Memory B cell (primary cell): ENCODE measurements around the gene RTP4.
"Not testable (repeated sequence)": the region's sequence is repeated elsewhere in the genome, so short reads cannot be mapped to it uniquely, and the experiment has no call there.

ENCODE experiments used
- ATAC-seq: fragments of 150-1000 bp; cut with Tn5 transposase; 2 replicates; pipeline ENCODE4 v1.10.0; 2021; ENCODE audit warnings: low read depth, mild to moderate bottlenecking, moderate library complexity
- DNase-seq, 2 donors: peaks; one replicate each; pipeline ENCODE4 v3.0.0; 2022; ENCODE audit warnings: low spot score in 2 of 2
- H3K27ac Mint-ChIP-seq: one replicate; pipeline ENCODE4 v1.8.0; 2022; ENCODE audit warnings: mild to moderate bottlenecking, moderate library complexity, mixed read lengths
- H3K27me3 Mint-ChIP-seq: one replicate; pipeline ENCODE4 v1.8.0; 2022; ENCODE audit warnings: mixed read lengths
- H3K36me3 Mint-ChIP-seq: one replicate; pipeline ENCODE4 v1.8.0; 2022; ENCODE audit warnings: mild to moderate bottlenecking, mixed read lengths
- H3K4me1 Mint-ChIP-seq: one replicate; pipeline ENCODE4 v1.8.0; 2022; ENCODE audit warnings: mixed read lengths
- H3K4me3 Mint-ChIP-seq: one replicate; pipeline ENCODE4 v1.8.0; 2022; ENCODE audit warnings: mild to moderate bottlenecking, moderate library complexity, mixed read lengths
- H3K9me3 Mint-ChIP-seq: one replicate; pipeline ENCODE4 v1.8.0; 2022; ENCODE audit warnings: mixed read lengths

The RTP4 gene

GRCh38 chr3:187398955-187399354, 30.8 kb downstream of the RTP4 start:
- no peak for ATAC-seq
- DNase-seq: no peak
- no peaks in the 10 kb centered on the region for H3K36me3 Mint-ChIP-seq
- no peaks in the 10 kb centered on the region for H3K9me3 Mint-ChIP-seq
- H3K27ac Mint-ChIP-seq: no peak overlapping the region
- no peaks in the 10 kb centered on the region for H3K4me1 Mint-ChIP-seq
- no peak overlapping the region for H3K4me3 Mint-ChIP-seq
- H3K27me3 Mint-ChIP-seq: peaks cover 14% of the 10 kb centered on the region

- H3K4me1 Mint-ChIP-seq: no peaks in the 10 kb centered on the region
- no peak for ATAC-seq
Measured at GRCh38 chr3:187400756-187401155, 32.6 kb downstream of the RTP4 start.

GRCh38 chr3:187401856-187402255, 33.7 kb downstream of the RTP4 start:
- DNase-seq (no peak), ATAC-seq (no peak)
- Mint-ChIP-seq H3K4me1 (no peaks in the 10 kb centered on the region), H3K4me3 (no peak overlapping the region), H3K27ac (no peak overlapping the region), H3K36me3 (no peaks in the 10 kb centered on the region), H3K9me3 (no peaks in the 10 kb centered on the region), H3K27me3 (peaks cover 16% of the 10 kb centered on the region)

More at GRCh38 chr3:187400756-187401155, 32.6 kb downstream of the RTP4 start:
- Mint-ChIP-seq H3K9me3 (no peaks in the 10 kb centered on the region), H3K27me3 (peaks cover 16% of the 10 kb centered on the region), H3K36me3 (no peaks in the 10 kb centered on the region), H3K27ac (no peak overlapping the region), H3K4me3 (no peak overlapping the region)
- DNase-seq: no peak

- H3K27me3 Mint-ChIP-seq: peaks cover 19% of the 10 kb centered on the region
- H3K36me3 Mint-ChIP-seq: no peaks in the 10 kb centered on the region
- no peaks in the 10 kb centered on the region for H3K4me1 Mint-ChIP-seq
- H3K27ac Mint-ChIP-seq: no peak overlapping the region
- no peaks in the 10 kb centered on the region for H3K9me3 Mint-ChIP-seq
- no peak for DNase-seq
- H3K4me3 Mint-ChIP-seq: no peak overlapping the region
- ATAC-seq: no peak
Measured at GRCh38 chr3:187403768-187404288, 35.6 kb downstream of the RTP4 start.

GRCh38 chr3:187406927-187407326, 38.7 kb downstream of the RTP4 start:
- Mint-ChIP-seq H3K4me1 (no peaks in the 10 kb centered on the region), H3K36me3 (no peaks in the 10 kb centered on the region), H3K27ac (no peak overlapping the region), H3K4me3 (no peak overlapping the region), H3K27me3 (peaks cover 15% of the 10 kb centered on the region), H3K9me3 (no peaks in the 10 kb centered on the region)
- ATAC-seq: no peak
- DNase-seq: no peak

- H3K27me3 Mint-ChIP-seq, ATAC-seq, H3K27ac Mint-ChIP-seq, H3K4me1 Mint-ChIP-seq, H3K4me3 Mint-ChIP-seq, DNase-seq, H3K9me3 Mint-ChIP-seq, H3K36me3 Mint-ChIP-seq: not testable (repeated sequence)
Measured at GRCh38 chr3:187411991-187412781, 44.0 kb downstream of the RTP4 start.
